NCI-H1417 (cell line): ENCODE results near the gene NAP1L2.
"Not testable (repeated sequence)": the region's sequence is repeated elsewhere in the genome, so short reads cannot be mapped to it uniquely, and the experiment has no call there.

Experiments used
- DNase-seq, 3 experiments: peaks; one replicate each; lab custom pipeline; 2025; lab: John Stamatoyannopoulos, UW

NAP1L2 gene

GRCh38 chrX:73214426-73215094 lies at the start of gene NAP1L2:
Gene NAP1L2, minus strand, starts transcription at chrX:73214851. Its CDS starts 359 bp downstream, at chrX:73214492.
- no peak for DNase-seq

DNA sequence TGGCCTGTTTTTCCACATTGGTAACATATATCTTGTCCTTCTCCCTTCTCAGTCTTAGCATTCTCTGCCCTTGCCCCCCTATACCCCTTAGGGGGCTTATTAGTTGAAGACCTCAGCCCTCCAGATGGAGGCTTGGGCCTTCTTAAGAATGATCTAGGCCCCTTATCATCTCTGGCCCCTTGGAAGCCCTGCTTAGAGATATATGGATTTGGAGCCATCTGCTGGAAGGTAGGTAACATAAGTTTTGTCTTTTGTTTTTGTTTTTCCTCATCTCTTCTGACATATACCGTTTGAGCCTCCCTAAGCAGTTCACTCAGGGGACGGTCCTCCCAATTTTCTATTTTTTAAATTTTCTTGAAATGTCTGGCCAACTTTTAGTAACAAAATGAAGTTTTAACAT lies 48.3 kb upstream of the NAP1L2 start:
- DNase-seq, result peak in 1 of 3 experiments; percentile 35

DNA sequence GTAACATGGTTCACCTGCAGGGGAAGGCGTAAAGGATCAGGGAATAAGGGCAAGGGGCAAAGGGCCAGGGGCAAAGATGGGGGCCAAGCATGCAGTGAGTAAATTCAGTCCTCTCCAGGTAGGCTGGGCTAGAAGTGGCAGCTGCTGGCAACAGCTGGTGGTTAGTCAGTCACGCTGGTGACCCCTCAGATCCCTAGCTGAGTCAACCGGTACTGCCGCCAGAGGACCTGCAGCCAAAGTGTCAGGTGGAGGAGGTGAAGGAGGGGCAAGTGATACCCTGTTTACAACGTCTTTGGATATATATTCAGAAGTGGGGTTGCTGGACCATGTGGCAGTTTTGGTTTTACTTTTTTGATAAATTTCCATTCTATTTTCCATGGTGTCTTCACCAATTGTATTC lies 24.6 kb upstream of the NAP1L2 start:
- no peak for DNase-seq

DNA sequence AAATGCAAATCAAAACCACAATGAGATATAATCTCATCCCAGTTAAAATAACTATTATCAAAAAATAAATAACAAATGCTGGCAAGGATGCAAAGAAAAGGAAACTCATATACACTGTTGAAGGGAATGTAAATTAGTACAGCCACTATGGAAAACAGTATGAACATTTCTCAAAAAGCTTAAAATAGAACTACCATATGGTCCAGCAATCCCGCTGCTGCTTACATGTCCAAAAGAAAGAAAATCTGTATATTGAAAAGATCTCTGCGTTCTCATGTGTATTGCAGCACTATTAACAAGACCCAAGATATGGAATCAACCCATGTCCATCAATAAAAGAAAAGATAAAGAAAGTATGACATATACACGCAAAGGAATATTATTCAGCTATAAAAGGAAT lies 3.0 kb upstream of the NAP1L2 start:
- no peak for DNase-seq

- no peak for DNase-seq
These were observed 595 bp upstream of the NAP1L2 start for GRCh38 chrX:73215246-73215645.

DNA sequence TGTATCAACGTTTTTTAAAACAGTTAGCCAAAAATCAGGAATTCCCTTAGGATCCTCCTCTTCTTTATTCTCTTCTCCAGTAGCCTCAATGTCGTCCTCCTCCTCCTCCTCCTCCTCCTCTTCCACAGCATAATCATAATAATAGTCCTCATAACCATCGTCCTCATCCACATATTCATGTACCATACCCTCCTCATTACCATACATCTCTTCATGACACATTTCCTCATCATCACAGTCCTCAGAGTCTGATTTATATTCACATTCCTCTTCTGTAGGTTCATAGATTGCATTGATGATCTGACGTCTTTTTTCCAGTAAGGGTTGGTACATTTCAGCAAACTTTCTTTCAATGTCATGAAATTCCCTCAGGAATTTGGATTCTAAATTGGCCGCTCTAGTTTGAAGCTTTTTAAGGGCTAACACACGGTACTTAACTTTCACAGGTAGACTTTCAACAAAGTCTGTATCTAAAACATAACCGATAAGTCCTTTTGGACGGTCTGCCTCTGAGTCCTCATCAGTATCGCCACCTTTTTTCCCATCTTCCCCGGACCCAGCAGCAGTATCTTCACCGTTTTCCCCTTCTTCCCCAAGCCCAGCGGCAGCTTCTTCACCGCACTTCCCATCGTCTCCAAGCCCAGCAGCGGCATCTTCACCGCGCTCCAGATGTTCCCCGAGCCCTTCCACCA lies 771 bp downstream of the NAP1L2 start:
- no peak for DNase-seq

GRCh38 chrX:73206366-73206765 lies 8.3 kb downstream of the NAP1L2 start:
- no peak for DNase-seq

GRCh38 chrX:73182502-73183114 lies 32.0 kb downstream of the NAP1L2 start:
- DNase-seq, result no peak

GRCh38 chrX:73168945-73169344 lies 45.7 kb downstream of the NAP1L2 start:
- DNase-seq, result not testable (repeated sequence)
